ENCODE data around the gene TTC39A.

DNA sequence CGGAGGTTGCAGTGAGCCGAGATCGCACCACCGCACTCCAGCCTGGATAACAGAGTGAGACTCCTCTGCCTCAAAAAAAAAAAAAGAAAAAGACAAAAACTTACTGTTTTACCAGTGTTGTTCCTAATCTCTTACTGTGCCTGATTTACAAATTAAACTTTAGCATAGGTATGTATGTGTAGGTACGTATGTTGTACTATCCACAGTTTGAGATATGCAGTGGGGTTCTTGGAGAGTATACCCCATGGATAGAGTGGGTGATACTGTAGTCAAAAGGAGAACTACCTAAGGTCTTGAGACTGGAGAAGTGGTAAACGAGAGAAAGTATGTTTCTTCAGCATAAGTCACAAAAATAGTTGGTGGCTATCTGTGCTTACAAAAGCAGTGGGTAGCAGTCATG lies 55.7 kb downstream of the TTC39A start:
- TF ChIP-seq, protein P1, sequence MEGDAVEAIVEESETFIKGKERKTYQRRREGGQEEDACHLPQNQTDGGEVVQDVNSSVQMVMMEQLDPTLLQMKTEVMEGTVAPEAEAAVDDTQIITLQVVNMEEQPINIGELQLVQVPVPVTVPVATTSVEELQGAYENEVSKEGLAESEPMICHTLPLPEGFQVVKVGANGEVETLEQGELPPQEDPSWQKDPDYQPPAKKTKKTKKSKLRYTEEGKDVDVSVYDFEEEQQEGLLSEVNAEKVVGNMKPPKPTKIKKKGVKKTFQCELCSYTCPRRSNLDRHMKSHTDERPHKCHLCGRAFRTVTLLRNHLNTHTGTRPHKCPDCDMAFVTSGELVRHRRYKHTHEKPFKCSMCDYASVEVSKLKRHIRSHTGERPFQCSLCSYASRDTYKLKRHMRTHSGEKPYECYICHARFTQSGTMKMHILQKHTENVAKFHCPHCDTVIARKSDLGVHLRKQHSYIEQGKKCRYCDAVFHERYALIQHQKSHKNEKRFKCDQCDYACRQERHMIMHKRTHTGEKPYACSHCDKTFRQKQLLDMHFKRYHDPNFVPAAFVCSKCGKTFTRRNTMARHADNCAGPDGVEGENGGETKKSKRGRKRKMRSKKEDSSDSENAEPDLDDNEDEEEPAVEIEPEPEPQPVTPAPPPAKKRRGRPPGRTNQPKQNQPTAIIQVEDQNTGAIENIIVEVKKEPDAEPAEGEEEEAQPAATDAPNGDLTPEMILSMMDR (IDR thresholded peaks at IDR 0.05; ENCODE audit: insufficient read depth, low read depth, low read length) = no peak
- TF ChIP-seq EZH2 (IDR thresholded peaks at IDR 0.05; ENCODE audit: insufficient read depth, low read length) = no peak
